BE2C (cell line): ENCODE measurements around the gene MTHFS.
"Not testable (repeated sequence)": the region's sequence is repeated elsewhere in the genome, so short reads cannot be mapped to it uniquely, and the experiment has no call there.

Source experiments
- DNase-seq: peaks from one replicate; pipeline ENCODE4 v3.0.0-alpha.2; 2020
- H3K27me3 ChIP-seq: fragments of 250-450 bp; sonication (Bioruptor Pico); 2 replicates; pipeline ENCODE4 v1.5.1; 2020; ENCODE audit warnings: mild to moderate bottlenecking
- H3K36me3 ChIP-seq: fragments of 250-450 bp; sonication (Bioruptor Pico); 2 replicates; pipeline ENCODE4 v1.5.1; 2020; ENCODE audit warnings: mild to moderate bottlenecking
- H3K4me1 ChIP-seq: fragments of 250-450 bp; sonication (Bioruptor Pico); 2 replicates; pipeline ENCODE4 v1.5.1; 2020
- H3K4me3 ChIP-seq: 2 replicates; pipeline ENCODE4 v1.5.1; 2011; ENCODE audit warnings: low read depth, low read length
- H3K9me3 ChIP-seq: fragments of 250-450 bp; sonication (Bioruptor Pico); 2 replicates; pipeline ENCODE4 v1.5.1; 2020
- CTCF ChIP-seq: IDR thresholded peaks from 2 replicates; pipeline ENCODE4 v1.5.1; 2012; ENCODE audit warnings: mild to moderate bottlenecking, low read depth, low read length

MTHFS gene

GRCh38 chr15:79918278-79918677 lies 21.5 kb upstream of the MTHFS start:
- Histone ChIP-seq H3K36me3 (peaks cover 38% of the 10 kb centered on the region), H3K9me3 (peaks cover 15% of the 10 kb centered on the region), H3K4me1 (no peaks in the 10 kb centered on the region), H3K27me3 (no peaks in the 10 kb centered on the region), H3K4me3 (no peak overlapping the region)
- no peak for TF ChIP-seq CTCF
- DNase-seq, result no peak

- Histone ChIP-seq H3K36me3 (peaks cover 38% of the 10 kb centered on the region), H3K9me3 (peaks cover 15% of the 10 kb centered on the region), H3K4me3 (no peak overlapping the region), H3K4me1 (no peaks in the 10 kb centered on the region), H3K27me3 (no peaks in the 10 kb centered on the region)
- no peak for DNase-seq
- TF ChIP-seq CTCF, result no peak
Measured at GRCh38 chr15:79916502-79917132, 19.8 kb upstream of the MTHFS start.

GRCh38 chr15:79915776-79916501 lies 19.1 kb upstream of the MTHFS start:
- peaks cover 35% of the 10 kb centered on the region for H3K36me3 ChIP-seq
- H3K9me3 ChIP-seq, result peaks cover 15% of the 10 kb centered on the region

GRCh38 chr15:79914728-79915127 lies 17.9 kb upstream of the MTHFS start:
- no peak overlapping the region for H3K4me3 ChIP-seq

More at GRCh38 chr15:79915776-79916501, 19.1 kb upstream of the MTHFS start:
- DNase-seq, H3K27me3 ChIP-seq, H3K4me1 ChIP-seq, H3K4me3 ChIP-seq: not testable (repeated sequence)

GRCh38 chr15:79909556-79910335 lies 12.9 kb upstream of the MTHFS start:
- not testable (repeated sequence) for H3K4me1 ChIP-seq, H3K36me3 ChIP-seq, H3K9me3 ChIP-seq, H3K27me3 ChIP-seq, DNase-seq, H3K4me3 ChIP-seq

More at GRCh38 chr15:79914728-79915127, 17.9 kb upstream of the MTHFS start:
- no peak for DNase-seq
- Histone ChIP-seq H3K27me3 (no peaks in the 10 kb centered on the region), H3K36me3 (peaks cover 27% of the 10 kb centered on the region), H3K9me3 (peaks cover 15% of the 10 kb centered on the region), H3K4me1 (no peaks in the 10 kb centered on the region)
- no peak for TF ChIP-seq CTCF

GRCh38 chr15:79904271-79904670 lies 7.5 kb upstream of the MTHFS start:
- no peaks in the 10 kb centered on the region for H3K36me3 ChIP-seq
- H3K27me3 ChIP-seq, result no peaks in the 10 kb centered on the region
- H3K9me3 ChIP-seq, result no peaks in the 10 kb centered on the region
- TF ChIP-seq CTCF, result no peak
- no peak for DNase-seq
- H3K4me1 ChIP-seq, result peaks cover 8% of the 10 kb centered on the region; the same call in 1 of the 2 replicates
- H3K4me3 ChIP-seq, result no peak overlapping the region

GRCh38 chr15:79903626-79904025 lies 6.8 kb upstream of the MTHFS start:
- H3K36me3 ChIP-seq, result no peaks in the 10 kb centered on the region
- no peaks in the 10 kb centered on the region for H3K9me3 ChIP-seq
- TF ChIP-seq CTCF, result no peak
- H3K27me3 ChIP-seq, result no peaks in the 10 kb centered on the region
- DNase-seq, result no peak
- no peak overlapping the region for H3K4me3 ChIP-seq
- H3K4me1 ChIP-seq, result peaks cover 8% of the 10 kb centered on the region; the same call in 1 of the 2 replicates
